HG02642 (cell line): Measurements from ENCODE around the gene RRM2.
"Not testable (repeated sequence)": the region's sequence is repeated elsewhere in the genome, so short reads cannot be mapped to it uniquely, and the experiment has no call there.

ENCODE experiments used
- ATAC-seq: cut with Tn5 transposase; IDR thresholded peaks from one replicate; pipeline ENCODE4 v1.9.1; 2021; ENCODE audit warnings: mild to moderate bottlenecking; ENCODE audit not compliant: unreplicated experiment, poor library complexity

The RRM2 gene

GRCh38 chr2:10128420-10128819, 5.9 kb downstream of the RRM2 start:
- no peak for ATAC-seq

- no peak for ATAC-seq
Measured at GRCh38 chr2:10129490-10129889, 7.0 kb downstream of the RRM2 start.

GRCh38 chr2:10132043-10132575, 9.6 kb downstream of the RRM2 start:
- no peak for ATAC-seq

GRCh38 chr2:10132596-10132995, 10.1 kb downstream of the RRM2 start:
- ATAC-seq: no peak

GRCh38 chr2:10132996-10133647, 10.6 kb downstream of the RRM2 start:
- ATAC-seq: no peak

GRCh38 chr2:10135296-10136089, 13.0 kb downstream of the RRM2 start:
- no peak for ATAC-seq

- no peak for ATAC-seq
Measured at GRCh38 chr2:10136101-10136934, 13.8 kb downstream of the RRM2 start.

- ATAC-seq: no peak
Measured at GRCh38 chr2:10137053-10137843, 14.7 kb downstream of the RRM2 start.

GRCh38 chr2:10139536-10139935, 17.0 kb downstream of the RRM2 start:
- no peak for ATAC-seq

GRCh38 chr2:10140841-10141610, 18.5 kb downstream of the RRM2 start:
- ATAC-seq: no peak

GRCh38 chr2:10141736-10142639, 19.4 kb downstream of the RRM2 start:
- ATAC-seq: no peak

GRCh38 chr2:10142640-10142965, 20.1 kb downstream of the RRM2 start:
- no peak for ATAC-seq

GRCh38 chr2:10144771-10145518, 22.4 kb downstream of the RRM2 start:
- no peak for ATAC-seq

GRCh38 chr2:10145519-10146357, 23.2 kb downstream of the RRM2 start:
- ATAC-seq: no peak

- no peak for ATAC-seq
Measured at GRCh38 chr2:10146366-10147005, 23.9 kb downstream of the RRM2 start.

- ATAC-seq: not testable (repeated sequence)
Measured at GRCh38 chr2:10147050-10147660, 24.6 kb downstream of the RRM2 start.
